Stimulated activated naive CD4-positive, alpha-beta T cell treated with Interleukin-2 at 50 U/mL for 16 hours (primary cell): ENCODE measurements around the gene KCNB1.
"Not testable (repeated sequence)": the region's sequence is repeated elsewhere in the genome, so short reads cannot be mapped to it uniquely, and the experiment has no call there.

Experiments used
- DNase-seq: peaks from one replicate; lab custom pipeline; 2025; lab: John Stamatoyannopoulos, UW

Gene KCNB1

DNA sequence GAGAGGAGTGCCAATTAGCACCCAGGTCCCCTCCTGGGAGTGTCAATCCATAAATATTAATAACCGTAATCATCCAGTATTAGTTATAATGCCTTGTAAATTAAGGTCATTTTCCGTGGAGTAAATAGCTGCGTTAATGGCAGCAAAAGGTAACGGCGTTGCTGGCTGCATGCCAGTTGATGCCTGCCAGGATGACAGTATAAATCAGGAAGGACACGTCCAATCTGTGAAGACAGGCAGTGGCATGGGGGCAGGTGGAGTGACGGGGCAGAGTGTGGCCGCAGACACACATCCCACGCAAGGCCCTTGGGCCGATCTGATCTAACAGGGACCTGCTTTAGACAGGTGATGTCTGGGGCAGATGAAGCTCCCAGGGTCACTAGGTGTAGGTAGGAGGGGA is 49.1 kb downstream of the KCNB1 start:
- DNase-seq: no peak

GRCh38 chr20:49432550-49432949 is 49.9 kb downstream of the KCNB1 start:
- DNase-seq: no peak

GRCh38 chr20:49431329-49431728 is 51.1 kb downstream of the KCNB1 start:
- DNase-seq: no peak

- no peak for DNase-seq
These were observed 52.1 kb downstream of the KCNB1 start for GRCh38 chr20:49430320-49430719.

DNA sequence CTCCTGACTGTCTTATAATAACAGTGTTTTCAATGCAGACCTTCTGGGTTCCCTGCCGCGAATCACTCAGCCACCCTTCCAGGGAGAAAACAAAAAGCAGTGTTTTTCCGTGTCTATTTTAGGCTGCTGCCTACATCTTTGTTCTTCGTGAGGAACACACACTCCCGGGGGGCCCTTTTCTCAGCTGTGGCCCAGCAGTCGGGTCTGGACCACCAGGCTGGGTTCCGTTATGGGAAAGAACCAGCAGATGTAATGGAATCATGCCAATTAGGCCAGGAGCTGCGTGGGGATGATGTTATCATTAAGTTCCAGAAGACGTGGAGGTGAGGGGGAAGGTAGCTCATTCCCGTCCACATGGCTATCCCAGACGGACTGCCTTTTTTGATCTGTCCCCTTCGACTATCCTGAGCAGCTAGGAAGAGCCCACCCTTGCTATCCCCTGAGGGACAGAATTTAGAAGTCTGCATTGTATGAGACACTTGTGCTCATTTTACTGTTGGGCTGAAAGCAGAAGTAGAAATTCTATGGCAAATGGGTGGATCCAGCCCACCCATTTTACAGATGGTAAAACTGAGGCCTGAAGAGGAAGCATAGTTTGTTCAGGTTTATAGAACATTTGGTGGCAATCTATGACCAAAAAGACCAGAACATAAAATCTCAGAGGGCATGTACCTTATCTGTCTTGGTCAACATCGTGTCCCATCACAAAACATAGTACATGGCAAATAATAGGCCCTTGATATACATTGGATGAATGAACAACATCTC is 54.5 kb downstream of the KCNB1 start:
- no peak for DNase-seq

DNA sequence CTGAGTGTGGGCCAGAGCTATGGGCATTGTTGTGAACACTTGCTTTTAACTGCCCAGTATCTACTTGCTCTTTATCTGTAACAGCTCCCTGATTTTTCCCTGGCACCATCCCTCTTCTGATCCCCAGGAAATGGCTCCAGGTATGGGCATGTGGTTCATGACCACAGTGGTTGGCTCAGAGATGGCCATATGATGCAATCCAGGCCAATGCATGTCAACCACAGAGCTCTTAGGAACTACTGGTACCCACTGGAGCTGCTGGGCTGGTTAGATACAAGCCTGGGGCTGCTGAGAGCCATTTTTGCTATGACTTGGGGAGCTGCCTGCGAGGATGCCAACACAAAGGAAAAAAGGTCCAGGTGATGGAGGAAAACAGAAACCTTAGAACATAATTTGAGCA is 55.6 kb downstream of the KCNB1 start:
- no peak for DNase-seq

GRCh38 chr20:49426395-49426794 is 56.1 kb downstream of the KCNB1 start:
- DNase-seq: no peak

DNA sequence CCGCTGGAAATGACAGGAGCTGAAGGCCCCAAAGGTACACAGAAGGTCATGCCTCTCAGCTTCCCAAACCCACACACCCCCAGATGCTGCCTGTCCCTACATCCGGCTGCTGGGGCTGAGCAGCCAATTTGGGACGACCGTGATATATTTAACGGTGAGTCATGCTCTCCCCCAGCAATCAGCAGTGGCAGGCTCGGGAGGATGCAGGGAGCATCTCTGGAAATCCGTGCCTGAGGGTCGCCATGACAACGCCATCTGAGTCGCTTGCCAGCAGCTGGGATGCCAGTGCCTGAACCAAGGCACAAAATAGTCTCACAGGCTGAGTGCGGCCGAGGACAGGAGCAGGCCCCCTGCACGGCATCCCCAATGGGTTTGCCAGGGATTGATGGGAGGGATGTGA is 57.9 kb downstream of the KCNB1 start:
- DNase-seq: no peak

GRCh38 chr20:49422161-49422560 is 60.3 kb downstream of the KCNB1 start:
- DNase-seq: no peak

- no peak for DNase-seq
These were observed 61.6 kb downstream of the KCNB1 start for GRCh38 chr20:49420811-49421295.

GRCh38 chr20:49420292-49420691 is 62.2 kb downstream of the KCNB1 start:
- no peak for DNase-seq

GRCh38 chr20:49419785-49420184 is 62.7 kb downstream of the KCNB1 start:
- DNase-seq: no peak

DNA sequence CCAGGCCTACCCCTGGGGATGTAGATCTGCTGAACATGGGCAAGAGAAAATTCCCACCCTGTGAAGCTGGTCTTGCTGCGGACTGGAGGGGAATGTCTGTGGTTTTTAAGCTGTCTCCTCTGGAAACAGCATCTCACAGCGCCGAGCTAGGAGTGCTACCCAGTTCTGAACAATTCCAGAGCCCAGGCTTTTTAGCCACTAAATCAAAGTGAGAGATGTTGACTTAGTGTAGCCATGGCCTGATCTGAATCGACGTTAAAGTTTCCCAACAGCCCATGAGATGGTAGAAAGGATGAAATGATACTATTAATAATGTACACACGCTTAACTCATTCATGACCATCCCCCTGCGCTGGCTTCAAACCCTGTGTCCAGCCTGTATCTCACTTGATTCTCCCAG is 63.7 kb downstream of the KCNB1 start:
- DNase-seq: no peak

- DNase-seq: no peak
These were observed 64.5 kb downstream of the KCNB1 start for GRCh38 chr20:49417843-49418555.

DNA sequence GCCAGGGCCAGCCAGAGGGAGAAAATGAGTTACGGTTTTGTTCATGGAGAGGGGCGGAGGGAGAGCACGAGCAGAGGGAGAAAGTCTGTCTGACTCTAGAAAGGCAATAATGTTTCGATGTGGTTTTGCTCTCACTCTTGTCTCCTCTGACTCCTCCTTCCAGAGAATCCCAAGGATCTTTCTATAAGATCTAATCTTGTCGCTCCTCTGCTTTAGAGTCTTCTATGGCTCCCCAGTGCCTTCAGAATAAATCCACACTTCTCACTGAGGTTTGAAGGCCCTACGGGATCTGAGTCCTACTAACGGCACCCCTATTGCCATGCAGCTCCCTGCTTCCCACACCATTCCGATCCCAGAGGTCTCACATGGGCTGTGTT is 66.8 kb downstream of the KCNB1 start:
- no peak for DNase-seq

DNA sequence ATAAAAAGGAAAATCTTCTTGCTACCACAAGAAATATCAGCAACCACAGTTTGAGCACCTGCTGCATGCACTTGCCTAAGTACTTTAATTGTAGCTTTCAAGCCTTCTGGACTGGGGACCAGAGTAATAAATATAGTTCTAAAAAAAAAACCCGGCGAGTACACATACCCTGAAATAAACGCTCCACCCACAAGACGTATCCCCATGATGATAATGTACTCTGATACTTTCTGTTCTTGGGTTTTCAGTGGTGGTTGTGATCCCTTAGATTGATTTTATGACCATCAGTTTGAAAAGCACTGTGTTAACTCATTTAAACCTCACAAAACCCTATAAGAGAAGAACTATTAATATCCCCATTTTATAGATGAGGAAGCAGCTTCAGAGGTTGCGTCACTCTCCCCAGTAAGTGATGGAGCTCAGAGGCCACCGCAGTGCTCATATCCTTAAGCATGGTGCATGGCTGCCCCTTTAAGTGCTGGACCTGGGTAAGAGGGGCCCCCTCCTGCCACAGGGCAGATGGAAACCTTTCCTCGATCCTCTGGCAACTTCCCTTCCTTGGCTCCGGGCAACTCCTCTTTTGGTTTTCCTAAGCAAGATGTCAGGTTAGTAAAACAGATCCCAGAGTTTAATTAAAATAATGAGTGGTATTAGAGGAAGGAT is 67.3 kb downstream of the KCNB1 start:
- no peak for DNase-seq

DNA sequence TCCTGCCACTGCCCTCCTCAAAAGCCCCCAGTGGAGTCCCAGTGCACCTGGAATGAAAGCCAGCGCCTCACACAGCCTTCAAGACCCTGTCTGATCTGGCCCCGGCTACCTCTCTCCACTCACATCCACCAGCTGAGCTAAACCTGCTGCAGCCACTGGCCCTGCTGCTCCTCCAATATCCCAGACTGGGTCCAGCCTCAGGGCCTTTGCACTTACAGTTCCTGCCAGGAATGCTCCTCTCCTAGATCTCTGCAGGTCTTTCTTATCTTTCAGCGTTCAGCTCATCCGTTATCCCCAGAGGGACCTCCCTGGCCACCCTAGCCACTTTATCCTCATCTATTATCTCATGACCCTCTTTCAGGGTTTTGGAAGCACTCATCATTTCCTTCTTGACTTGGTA is 68.8 kb downstream of the KCNB1 start:
- no peak for DNase-seq

- no peak for DNase-seq
These were observed 69.5 kb downstream of the KCNB1 start for GRCh38 chr20:49412953-49413352.

DNA sequence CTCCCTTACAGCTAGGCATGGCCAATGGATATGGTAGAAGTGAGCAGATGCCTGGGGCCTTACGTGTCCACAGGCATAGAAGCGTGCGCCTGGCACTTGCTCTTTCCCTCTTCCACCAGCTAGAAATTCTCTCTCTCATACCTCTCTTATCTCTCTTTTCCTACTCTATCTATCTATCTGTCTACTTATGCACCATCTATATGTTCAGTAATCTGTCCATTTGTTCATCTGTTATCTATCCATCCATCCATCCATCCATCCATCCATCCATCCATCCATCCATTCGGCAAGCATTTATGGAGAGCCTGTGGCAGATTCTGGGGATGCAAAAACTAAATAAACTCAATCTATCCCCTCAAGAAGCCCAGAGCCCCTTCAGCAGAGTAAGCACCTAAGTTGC is 70.2 kb downstream of the KCNB1 start:
- no peak for DNase-seq

DNA sequence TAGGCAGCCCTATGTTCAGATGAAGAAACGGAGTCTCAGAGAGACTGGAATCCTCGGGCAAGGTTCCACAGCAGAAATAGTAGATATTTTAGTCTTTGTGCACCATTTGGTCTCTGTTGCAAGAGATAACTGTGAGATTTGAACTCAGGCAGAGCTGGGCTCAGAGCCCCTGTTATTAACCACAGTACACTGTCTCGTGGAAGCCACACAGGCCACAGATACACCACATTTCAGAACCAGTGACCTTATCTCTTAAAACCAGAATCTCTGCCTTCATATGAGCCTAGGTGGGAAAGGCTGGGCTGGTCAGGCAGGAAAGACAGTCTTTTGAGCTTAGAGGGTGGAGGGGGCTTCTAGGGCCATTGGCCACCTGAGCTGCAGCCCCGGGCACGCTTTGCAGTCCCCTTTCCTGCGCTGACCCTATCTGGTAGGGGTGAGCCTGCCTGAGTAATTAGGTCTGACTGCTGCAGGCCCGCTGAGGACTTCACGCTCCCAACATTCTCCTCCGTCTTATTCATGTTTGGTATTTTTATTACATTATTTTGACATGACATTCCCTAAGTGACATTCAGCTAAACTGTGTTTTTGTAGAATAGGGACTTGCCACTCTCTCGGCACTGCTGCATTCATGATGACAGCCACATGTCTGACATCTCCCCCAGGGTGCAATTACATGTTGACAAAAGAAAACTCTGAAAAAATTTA is 71.1 kb downstream of the KCNB1 start:
- no peak for DNase-seq

- not testable (repeated sequence) for DNase-seq
These were observed 72.4 kb downstream of the KCNB1 start for GRCh38 chr20:49409975-49410621.
